NOMO-1 (cell line): ENCODE results near the gene PLPP1.

Experiments used
- DNase-seq, 2 experiments: peaks; one replicate each; lab custom pipeline; 2025; ENCODE audit not compliant: unreplicated experiment in 2 of 2; lab: John Stamatoyannopoulos, UW

The PLPP1 gene

DNA sequence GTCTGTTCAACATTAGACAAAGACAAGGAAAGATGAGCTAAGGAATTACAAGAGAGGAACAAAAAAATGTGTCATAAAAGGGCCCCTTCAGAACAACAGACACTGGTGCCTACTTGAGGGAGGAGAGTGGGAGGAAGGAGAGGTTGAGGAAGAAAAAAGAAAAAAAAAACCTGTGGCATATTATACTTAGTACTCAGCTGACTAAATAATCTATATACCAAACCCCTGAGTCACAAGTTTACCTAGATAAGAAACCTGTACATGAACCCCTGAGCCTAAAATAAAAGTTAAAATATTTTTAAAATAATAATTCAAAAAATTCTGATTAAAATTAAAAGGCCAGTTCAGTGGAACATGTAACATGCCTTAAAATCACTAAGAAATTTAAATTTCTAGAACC is 119.7 kb downstream of the PLPP1 start:
- DNase-seq = no peak

GRCh38 chr5:55413644-55414043 is 121.1 kb downstream of the PLPP1 start:
- DNase-seq = no peak

DNA sequence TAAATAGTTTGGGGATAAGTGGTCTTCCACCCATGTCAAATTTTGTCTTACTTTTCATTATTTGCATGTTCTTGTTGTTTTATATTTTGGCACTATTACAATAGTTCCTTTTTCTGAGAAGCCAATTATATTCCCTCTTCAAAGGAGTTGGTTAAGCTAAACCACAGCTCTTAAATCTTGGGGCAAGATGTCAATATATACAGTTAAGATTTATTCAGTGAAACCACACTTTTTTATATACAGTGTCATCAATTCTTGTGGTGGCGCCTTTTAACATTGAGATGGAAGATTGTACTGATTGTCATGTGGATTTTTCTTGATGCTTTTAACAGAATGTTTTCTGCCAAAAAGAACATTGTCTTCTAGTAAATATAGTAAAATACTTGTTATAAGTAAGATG is 122.9 kb downstream of the PLPP1 start:
- peak; percentile 59 to 91 for DNase-seq

DNA sequence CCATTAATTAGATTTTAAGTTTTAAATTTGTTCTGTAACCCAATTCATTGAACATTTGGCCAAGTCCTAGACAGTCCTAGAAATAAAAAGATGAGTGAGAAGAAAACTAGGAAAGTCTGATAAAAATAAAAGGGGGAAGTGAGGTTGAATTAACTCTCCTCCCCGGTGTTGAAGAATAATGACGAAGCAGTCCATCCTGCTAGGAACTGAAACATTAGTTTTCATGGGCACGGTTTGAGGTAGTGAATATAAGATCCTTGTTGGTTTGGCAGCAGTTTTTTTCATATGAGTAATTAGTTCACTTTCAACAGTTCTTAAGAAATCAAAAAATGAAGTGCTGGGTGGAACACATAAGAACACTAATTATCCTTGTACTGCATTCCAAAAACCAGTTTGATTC is 123.9 kb downstream of the PLPP1 start:
- peak; percentile 67 to 91 for DNase-seq

- no peak for DNase-seq
Observed at GRCh38 chr5:55409775-55410174, 125.0 kb downstream of the PLPP1 start.

DNA sequence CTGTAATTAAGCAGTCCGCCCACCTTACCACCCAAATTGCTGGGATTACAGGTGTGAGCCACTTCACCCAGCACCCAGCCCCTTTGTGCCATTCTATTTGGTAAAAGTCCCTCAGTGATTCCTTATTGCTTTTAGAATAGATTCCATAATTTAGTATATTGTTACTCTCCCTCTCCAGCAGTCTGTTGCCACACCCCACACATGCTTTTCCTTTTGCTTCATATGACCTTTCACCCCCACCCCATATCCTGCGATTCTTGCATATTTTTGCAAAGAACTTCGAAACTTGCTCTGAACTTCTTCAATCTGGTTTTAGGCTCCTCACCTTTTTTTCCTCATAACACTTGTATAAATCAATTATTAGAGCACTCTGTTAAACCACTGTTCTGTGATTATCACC is 126.8 kb downstream of the PLPP1 start:
- DNase-seq = no peak

- DNase-seq = no peak
Observed at GRCh38 chr5:55407059-55407684, 127.6 kb downstream of the PLPP1 start.

DNA sequence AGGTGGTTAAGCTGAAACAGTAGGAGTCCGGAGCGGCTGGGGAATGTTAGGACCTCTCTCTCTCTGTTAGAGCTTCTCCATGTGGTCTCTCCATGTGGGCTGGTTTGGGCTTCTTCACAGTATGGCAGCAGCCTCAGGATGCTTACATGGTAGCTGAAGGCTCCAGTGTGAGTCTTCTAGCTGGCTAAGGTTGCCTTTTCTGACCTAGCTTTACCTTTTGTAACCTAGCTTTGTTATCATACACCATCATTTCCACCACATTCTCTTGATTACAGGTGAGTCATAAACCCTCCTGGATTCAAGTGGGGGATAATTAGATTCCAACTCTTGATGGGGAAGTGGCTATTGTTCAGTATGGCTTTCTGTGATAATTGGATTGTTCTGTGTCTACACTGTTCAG is 128.5 kb downstream of the PLPP1 start:
- no peak for DNase-seq

DNA sequence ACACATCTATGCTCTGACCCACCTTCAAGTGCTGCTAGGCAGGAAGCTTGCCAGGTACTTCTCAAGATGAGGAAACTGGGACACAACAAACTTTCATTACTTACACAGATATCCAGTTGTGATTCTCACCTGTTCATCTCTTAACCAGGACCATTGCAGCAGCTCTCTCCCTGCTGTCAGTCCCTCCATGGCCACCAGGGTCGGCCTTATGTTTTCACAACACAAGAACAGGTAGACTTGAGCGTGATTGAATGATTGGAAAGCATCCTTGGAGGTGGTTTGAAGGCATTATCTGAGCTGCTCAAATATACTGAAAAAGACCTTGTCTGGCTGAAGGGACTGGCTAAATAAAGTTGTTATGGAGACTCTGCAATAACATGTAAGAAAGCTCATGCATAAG is 132.6 kb downstream of the PLPP1 start:
- DNase-seq = no peak

GRCh38 chr5:55393501-55394175 is 141.1 kb downstream of the PLPP1 start:
- no peak for DNase-seq

- no peak for DNase-seq
Observed at GRCh38 chr5:55392669-55393068, 142.1 kb downstream of the PLPP1 start.

DNA sequence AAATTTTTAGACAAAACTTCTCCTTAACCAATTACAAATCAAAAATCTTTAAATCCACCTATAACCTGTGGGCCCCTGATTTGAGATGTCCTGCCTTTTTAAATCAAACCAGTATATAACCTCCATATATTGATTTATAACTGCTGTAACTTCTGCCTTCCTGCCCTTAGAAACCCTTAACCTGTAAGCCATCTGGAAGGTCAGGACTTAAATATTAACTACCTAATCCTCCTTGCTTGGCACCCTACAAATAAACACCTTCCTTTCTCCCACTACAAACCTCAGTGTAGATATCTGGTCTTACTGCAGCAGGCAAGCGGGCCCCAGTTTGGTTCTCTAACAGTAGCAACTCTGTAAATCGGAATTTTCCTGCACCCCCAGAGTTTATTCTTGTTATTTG is 143.1 kb downstream of the PLPP1 start:
- no peak for DNase-seq

GRCh38 chr5:55387865-55388264 is 146.9 kb downstream of the PLPP1 start:
- no peak for DNase-seq

- DNase-seq = no peak
Observed at GRCh38 chr5:55386356-55386755, 148.4 kb downstream of the PLPP1 start.

- no peak for DNase-seq
Observed at GRCh38 chr5:55385846-55386245, 148.9 kb downstream of the PLPP1 start.

- DNase-seq = no peak
Observed at GRCh38 chr5:55385227-55385626, 149.5 kb downstream of the PLPP1 start.

DNA sequence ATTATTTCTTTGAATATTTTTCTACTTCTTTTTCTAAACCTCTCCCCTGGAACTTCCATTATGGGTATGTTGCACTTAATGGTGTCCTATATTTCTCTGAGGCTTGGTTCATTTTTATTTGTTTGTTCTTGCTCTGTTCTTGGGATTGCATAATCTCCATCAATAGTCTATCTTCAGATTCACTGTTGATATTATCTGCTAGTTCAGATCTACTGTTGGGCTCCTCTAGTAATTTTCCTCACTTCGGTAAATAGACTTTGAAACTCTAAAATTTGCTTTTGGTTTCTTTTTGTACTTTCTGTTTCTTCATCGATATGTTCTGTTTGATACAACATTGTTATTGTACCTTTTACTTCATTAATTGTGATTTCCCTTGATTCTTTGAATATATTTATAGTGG is 150.7 kb downstream of the PLPP1 start:
- no peak for DNase-seq

- no peak for DNase-seq
Observed at GRCh38 chr5:55383254-55383653, 151.5 kb downstream of the PLPP1 start.

- no peak for DNase-seq
Observed at GRCh38 chr5:55377810-55378209, 157.0 kb downstream of the PLPP1 start.
